Parietal lobe (tissue), 2 donors: ENCODE data around the gene SYT8. TPM values are rescaled to one million over a fixed set of nuclear protein-coding genes. Genes with fewer than 3 reads are reported as not detected.

Experiments
- small RNA-seq: library from RNA; depleted of rRNA; stranded (forward); fragments of <200 nt; gene quantifications from one replicate; pipeline ENCODE3, GENCODE V24; 2014; ENCODE audit warnings: low replicate concordance
- total RNA-seq: library from RNA; depleted of rRNA; stranded (reverse); fragments of >200 nt; gene quantifications from one replicate; pipeline ENCODE4 v1.2.3, GENCODE V29; 2014

SYT8 gene
- not detected for total RNA-seq

GRCh38 chr11:1834779-1835670 lies at the start of gene SYT8:
Gene SYT8 (plus strand): TSS chr11:1834990. CDS start chr11:1835106, 116 bp downstream.

GRCh38 chr11:1838426-1839144 lies 3.8 kb downstream of the SYT8 start, which contains the start of gene TNNI2:
Gene TNNI2 (plus strand): TSS chr11:1838981. CDS start chr11:1839697, 716 bp downstream.

GRCh38 chr11:1852877-1853276 lies 18.1 kb downstream of the SYT8 start, which contains the start of gene LSP1:
Gene LSP1 (plus strand): TSS chr11:1853084. CDS start chr11:1853145, 61 bp downstream.

Small RNA genes within 50 kb of the gene (small RNA-seq; reads per million reads assigned to genes)
- gene AC051649.1 (not detected), gene MIR4298 (not detected)

Other genes starting within 250 kb of the SYT8 start
- gene KRTAP5-1, start 249.7 kb upstream of the SYT8 start, total RNA-seq: not detected
- gene KRTAP5-2, start 236.7 kb upstream of the SYT8 start, total RNA-seq: not detected
- not detected for gene KRTAP5-3, start 226.5 kb upstream of the SYT8 start, total RNA-seq
- gene KRTAP5-4, start 212.9 kb upstream of the SYT8 start, total RNA-seq: not detected
- gene KRTAP5-5, start 205.2 kb upstream of the SYT8 start, total RNA-seq: not detected
- not detected for gene KRTAP5-6, start 137.8 kb upstream of the SYT8 start, total RNA-seq
- gene IFITM10, start 84.4 kb upstream of the SYT8 start, total RNA-seq: 0.94 TPM
- 39.8 TPM for gene CTSD, start 71.1 kb upstream of the SYT8 start, total RNA-seq
- gene TNNI2, start 4.0 kb downstream of the SYT8 start, total RNA-seq: not detected
- 0.63 TPM for gene LSP1, start 18.1 kb downstream of the SYT8 start, total RNA-seq
- not detected for gene PRR33, start 56.9 kb downstream of the SYT8 start, total RNA-seq
- gene TNNT3, start 84.7 kb downstream of the SYT8 start, total RNA-seq: not detected
- gene MRPL23, start 112.3 kb downstream of the SYT8 start, total RNA-seq: 30.7 TPM
- gene H19, start 162.9 kb downstream of the SYT8 start, total RNA-seq: 2.8 TPM